Measurements from ENCODE around the gene TOLLIP. TPM values are rescaled to one million over a fixed set of nuclear protein-coding genes. Genes with fewer than 3 reads are reported as not detected.

TOLLIP gene
- total and polyA plus RNA-seq, 2 of the 8 experiments (the other 6 are each of a cell fraction or from before 2014, with no cell fraction given) = 23.7 to 34.7 TPM

GRCh38 chr11:1308743-1309497, 512 bp downstream of the TOLLIP start:
- no peak overlapping the region for H3K14ac ChIP-seq (ENCODE audit: insufficient read length)
- no peak overlapping the region for H2BK5ac ChIP-seq (ENCODE audit: low read depth, low read length)
- no peak overlapping the region for H3K4ac ChIP-seq (replicated peaks; ENCODE audit: insufficient read length, low read depth, low read length)
- H3K4me3 ChIP-seq (ENCODE audit: extremely low read depth in 1 of 4, insufficient read depth in 2 of 4, low read depth in 3 of 4, low read length in 4 of 4) = peak overlapping the region; percentile 58 to 84 (median 61)
- H4K5ac ChIP-seq (ENCODE audit: insufficient read length, low read depth, low read length) = no peak overlapping the region
- no peak for DNase-seq (ENCODE audit: low read depth in 1 of 2, low spot score in 2 of 2)
- CTCF ChIA-PET (ENCODE audit: partially characterized antibody) = interaction anchor here (0.6 kb wide), 1 partner anchor 645 kb away, joined by 4 read pairs; no protein-coding TSS in a partner anchor
- no peak overlapping the region for H3K56ac ChIP-seq (replicated peaks; ENCODE audit: insufficient read length, low read depth, low read length)
- H2BK12ac ChIP-seq (ENCODE audit: low read depth, low read length) = no peak overlapping the region
- H3K4me2 ChIP-seq (ENCODE audit: insufficient read depth in 1 of 2, low read depth in 2 of 2, low read length in 2 of 2) = peak overlapping the region; percentile 67 to 70
- H2BK120ac ChIP-seq (replicated peaks; ENCODE audit: low read depth, low read length) = no peak overlapping the region
- H2AK5ac ChIP-seq (ENCODE audit: low read depth, low read length) = no peak overlapping the region
- H3K27me3 ChIP-seq (replicated peaks in 1 of 4; ENCODE audit: control insufficient read depth in 3 of 4, extremely low read depth in 1 of 4, insufficient read depth in 3 of 4, low read length in 3 of 4) = no peaks in the 10 kb centered on the region; a peak in 1 of 7 replicates
- H2BK20ac ChIP-seq (ENCODE audit: low read length) = no peak overlapping the region
- H3K9me3 ChIP-seq (ENCODE audit: insufficient read depth in 2 of 2, low read depth in 1 of 2, low read length in 1 of 2) = peaks cover 7% of the 10 kb centered on the region in 2 experiments; a peak in 1 of 4 replicates
- H3K23me2 ChIP-seq (ENCODE audit: low read depth, low read length) = peaks cover 4% of the 10 kb centered on the region; the same call in 1 of the 2 replicates
- peaks cover 0 to 36% of the 10 kb centered on the region in 2 experiments; a peak in 3 of 4 replicates for H3K79me2 ChIP-seq (ENCODE audit: control insufficient read depth in 1 of 2, insufficient read depth in 2 of 2, low read length in 2 of 2)
- H3K18ac ChIP-seq (ENCODE audit: extremely low read depth, low read length) = no peak overlapping the region
- peaks cover 4 to 16% of the 10 kb centered on the region in 2 experiments for H4K20me1 ChIP-seq (replicated peaks in 1 of 2; ENCODE audit: control insufficient read depth in 1 of 2, insufficient read depth in 2 of 2, low read length in 2 of 2)
- no peak overlapping the region for H4K91ac ChIP-seq (replicated peaks; ENCODE audit: insufficient read length, low read length)
- H2BK15ac ChIP-seq (ENCODE audit: low read length) = no peak overlapping the region
- no peak overlapping the region for H3K23ac ChIP-seq (ENCODE audit: insufficient read length)
- peaks cover 0 to 7% (median 1%) of the 10 kb centered on the region in 4 experiments; a peak in 4 of 7 replicates for H3K4me1 ChIP-seq (replicated peaks in 1 of 4; ENCODE audit: control insufficient read depth in 3 of 4, insufficient read depth in 4 of 4, low read length in 3 of 4)
- H3K36me3 ChIP-seq (ENCODE audit: control insufficient read depth in 2 of 4, insufficient read depth in 4 of 4, low read length in 3 of 4) = no peaks in the 10 kb centered on the region
- no peak overlapping the region for H3K27ac ChIP-seq (ENCODE audit: low read depth, low read length)
- 30% methylated on average over 8 of the region's 58 CpGs; no CpG with 5 or more reads in 1 of the 2 experiments for WGBS, 2 experiments (ENCODE audit: extremely low coverage in 1 of 2, insufficient coverage in 1 of 2, insufficient read length in 1 of 2, insufficient replicate concordance in 2 of 2, low coverage in 1 of 2, low lambda C conversion rate in 2 of 2, missing lambda C conversion rate in 1 of 2)
- H3K9ac ChIP-seq (replicated peaks in 1 of 4; ENCODE audit: extremely low read depth in 1 of 4, low read depth in 3 of 4, low read length in 3 of 4) = peak overlapping the region in 3 of 4 experiments; percentile 8 to 51 (median 25); a peak in 2 of 7 replicates
- no peak overlapping the region for H2AFZ ChIP-seq (ENCODE audit: low read length)
- TF ChIP-seq SP4 (IDR thresholded peaks at IDR 0.05; ENCODE audit: low read length) = no peak
- TF ChIP-seq RBBP5 (IDR thresholded peaks at IDR 0.05; ENCODE audit: borderline replicate concordance, low read depth, low read length) = 0 out of 2 replicates have a peak, but pooled peaks have one; percentile 12
- POLR2A ChIA-PET (ENCODE audit: partially characterized antibody) = interaction anchor here (1.4 to 2.7 kb wide), 3 partner anchors 9 to 42 kb away, joined by 3 to 12 read pairs (median 5); no protein-coding TSS in a partner anchor
- no peak overlapping the region for H4K8ac ChIP-seq (ENCODE audit: extremely low read depth, insufficient read depth, low read length)
- H3K79me1 ChIP-seq (ENCODE audit: low read depth, low read length) = peaks cover 6% of the 10 kb centered on the region
- no peak for FAIRE-seq
